ENCODE data around the gene TMEM144. TPM values are rescaled to one million over a fixed set of nuclear protein-coding genes. Genes with fewer than 3 reads are reported as not detected.

The TMEM144 gene
- total and polyA plus RNA-seq, 12 donors = 1.7 to 17.0 (median 13.6) TPM

- 9 to 13% methylated on average over 3 of the region's 3 CpGs for WGBS, 2 donors
- H3K27ac ChIP-seq = peak overlapping the region; percentile 83 to 95 (median 90)
- peaks cover 0 to 6% (median 0%) of the 10 kb centered on the region in 7 donors for H3K27me3 ChIP-seq
- intact Hi-C loops (cut with DNase I) = loop anchor here in 1 of 10 donors (5.0 kb wide), 2 partner anchors 37 to 112 kb away; no protein-coding TSS in a partner anchor
- peak overlapping the region; percentile 47 to 83 (median 74) for H3K4me3 ChIP-seq
- H3K9me3 ChIP-seq = no peaks in the 10 kb centered on the region
- ATAC-seq = no peak
- no peak for TF ChIP-seq CTCF (IDR thresholded peaks at IDR 0.05)
- H3K4me1 ChIP-seq = peaks cover 6 to 70% (median 56%) of the 10 kb centered on the region in 9 donors
- H3K36me3 ChIP-seq = no peaks in the 10 kb centered on the region
- no peak for DNase-seq
Observed at GRCh38 chr4:158169506-158169905, 40.8 kb upstream of the TMEM144 start.

DNA sequence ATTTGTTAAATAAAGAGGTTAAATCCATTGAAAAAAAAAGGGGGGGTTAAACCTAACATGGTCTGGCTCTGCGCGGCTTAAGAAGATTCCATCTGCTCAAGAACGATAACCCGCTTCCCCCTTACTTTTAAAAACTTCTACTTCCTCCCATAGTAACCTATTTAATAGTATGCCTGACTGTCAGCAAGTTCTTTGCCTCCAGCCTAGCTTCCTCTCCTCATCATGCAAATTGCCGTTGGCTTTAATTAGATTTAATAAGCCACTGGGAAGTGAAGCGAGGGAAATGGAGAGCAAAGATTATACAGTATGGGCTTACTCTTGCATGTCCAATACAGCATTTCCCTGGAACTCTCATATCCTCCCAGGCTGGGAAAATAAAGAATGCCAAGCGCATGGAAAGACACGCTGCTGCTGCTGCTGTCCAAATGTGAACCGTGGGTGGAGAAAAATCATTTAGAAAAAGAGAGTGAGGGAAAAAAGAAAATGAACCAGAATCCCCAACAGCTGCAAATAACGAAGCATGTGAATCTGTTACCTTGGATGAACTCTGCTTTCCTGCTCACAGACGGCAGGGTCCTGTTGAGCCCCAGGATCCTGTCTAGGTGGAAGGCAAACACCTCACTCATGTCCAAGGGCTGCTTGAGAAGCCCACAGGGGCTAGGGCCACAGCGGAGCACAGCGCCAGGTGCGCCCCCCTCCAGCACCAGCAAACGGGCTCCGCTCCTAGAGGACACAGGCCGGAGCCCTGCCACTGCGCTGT, 40.2 kb upstream of the TMEM144 start:
- DNase-seq (no peak), ATAC-seq (peak; percentile 7 to 60 (median 40))
- intact Hi-C loops (cut with DNase I) = loop anchor here in 8 of 10 donors (2.0 to 5.0 kb wide), 7 partner anchors 38 to 178 kb away; no protein-coding TSS in a partner anchor
- TF ChIP-seq CTCF (IDR thresholded peaks at IDR 0.05) = no peak
- Histone ChIP-seq H3K27ac (peak overlapping the region; percentile 83 to 95 (median 90)), H3K36me3 (no peaks in the 10 kb centered on the region), H3K4me1 (peaks cover 6 to 70% (median 56%) of the 10 kb centered on the region in 9 donors), H3K9me3 (no peaks in the 10 kb centered on the region), H3K4me3 (peak overlapping the region; percentile 47 to 83 (median 74)), H3K27me3 (peaks cover 0 to 6% (median 0%) of the 10 kb centered on the region in 7 donors)
- 10 to 11% methylated on average over 18 of the region's 18 CpGs for WGBS, 2 donors

GRCh38 chr4:158170691-158171561, 39.4 kb upstream of the TMEM144 start:
- intact Hi-C loops (cut with DNase I) = loop anchor here in 7 of 10 donors (2.0 to 5.0 kb wide), 5 partner anchors 49 to 179 kb away; no protein-coding TSS in a partner anchor
- DNase-seq = peak; percentile 84 to 87
- Histone ChIP-seq H3K4me1 (peaks cover 6 to 70% (median 56%) of the 10 kb centered on the region in 9 donors), H3K4me3 (peak overlapping the region; percentile 47 to 83 (median 74)), H3K27ac (peak overlapping the region; percentile 83 to 95 (median 90)), H3K27me3 (peaks cover 0 to 6% (median 0%) of the 10 kb centered on the region in 7 donors), H3K9me3 (no peaks in the 10 kb centered on the region), H3K36me3 (no peaks in the 10 kb centered on the region)
- peak; percentile 73 to 86 (median 84) for TF ChIP-seq CTCF (IDR thresholded peaks at IDR 0.05)
- WGBS, 2 donors = 18 to 24% methylated on average over 42 of the region's 42 CpGs
- ATAC-seq = peak; percentile 19 to 90 (median 80)

Measured in heart right ventricle (tissue), 16 donors.